Neural cell (in vitro differentiated cells): ENCODE data around the gene TEX38. TPM values are rescaled to one million over a fixed set of nuclear protein-coding genes. Genes with fewer than 3 reads are reported as not detected.

ENCODE experiments used
- H2AFZ ChIP-seq: fragments of 200-600, 300-800 bp; sonication (generic), shearing (Covaris generic); 2 replicates; pipeline ENCODE4 v1.6.0; 2014; ENCODE audit warnings: low read depth, mild to moderate bottlenecking, antibody characterized with exemption, low read length, moderate library complexity
- H3F3A ChIP-seq: fragments of 200-600 bp; shearing (Covaris generic); 2 replicates; pipeline ENCODE4 v1.6.1; 2016; ENCODE audit warnings: mild to moderate bottlenecking, moderate library complexity, mixed read lengths, antibody characterized with exemption, low read length; ENCODE audit not compliant: insufficient read depth, poor library complexity, severe bottlenecking
- H3K27ac ChIP-seq: fragments of 200-600, 300-800 bp; sonication (generic), shearing (Covaris generic); 2 replicates; pipeline ENCODE4 v1.5.1; 2014; ENCODE audit warnings: mild to moderate bottlenecking, low read length, moderate library complexity
- H3K27me3 ChIP-seq: fragments of 300-800, 200-600 bp; sonication (generic), shearing (Covaris generic); 2 replicates; pipeline ENCODE4 v1.6.0; 2014; ENCODE audit warnings: mild to moderate bottlenecking, low read depth, low read length, moderate library complexity; ENCODE audit not compliant: insufficient read depth
- H3K36me3 ChIP-seq: fragments of 300-800, 200-600 bp; sonication (generic), shearing (Covaris generic); 2 replicates; pipeline ENCODE4 v1.5.1; 2014; ENCODE audit warnings: mild to moderate bottlenecking, antibody characterized with exemption, low read length, moderate library complexity; ENCODE audit not compliant: insufficient read depth
- H3K4me2 ChIP-seq: fragments of 300-800, 200-600 bp; sonication (generic), shearing (Covaris generic); 2 replicates; pipeline ENCODE4 v1.6.0; 2014; ENCODE audit warnings: mild to moderate bottlenecking, low read length
- H3K4me3 ChIP-seq: fragments of 300-800, 200-600 bp; sonication (generic), shearing (Covaris generic); 2 replicates; pipeline ENCODE4 v1.5.1; 2014; ENCODE audit warnings: mild to moderate bottlenecking, low read length, moderate library complexity
- H3K79me2 ChIP-seq: fragments of 200-600 bp; shearing (Covaris generic); replicated peaks from 2 replicates; pipeline ENCODE4 v1.6.0; 2014; ENCODE audit warnings: mild to moderate bottlenecking, low read length, moderate library complexity; ENCODE audit not compliant: insufficient read depth
- H3K9ac ChIP-seq: fragments of 300-800, 200-600 bp; sonication (generic), shearing (Covaris generic); 2 replicates; pipeline ENCODE4 v1.6.1; 2016; ENCODE audit warnings: mild to moderate bottlenecking, low read length, mixed read lengths
- H3K9me2 ChIP-seq: fragments of 200-600 bp; shearing (Covaris generic); 2 replicates; pipeline ENCODE4 v1.6.1; 2016; ENCODE audit warnings: mild to moderate bottlenecking, low read length, mixed read lengths; ENCODE audit not compliant: insufficient read depth
- H3K9me3 ChIP-seq: fragments of 200-600, 300-800 bp; sonication (generic), shearing (Covaris generic); 2 replicates; pipeline ENCODE4 v1.6.1; 2016; ENCODE audit warnings: mild to moderate bottlenecking, mixed run types, low read length, moderate library complexity, mixed read lengths
- H4K20me1 ChIP-seq: fragments of 200-600 bp; shearing (Covaris generic); 2 replicates; pipeline ENCODE4 v1.6.1; 2016; ENCODE audit warnings: mild to moderate bottlenecking, mixed run types; ENCODE audit not compliant: insufficient read depth
- CTCF ChIP-seq: fragments of 450-650 bp; IDR thresholded peaks from 2 replicates; pipeline ENCODE4 v1.5.1; 2014; ENCODE audit warnings: antibody characterized with exemption, mild to moderate bottlenecking, moderate library complexity; ENCODE audit not compliant: poor library complexity, severe bottlenecking
- POLR2AphosphoS5 ChIP-seq: IDR thresholded peaks from 2 replicates; pipeline ENCODE4 v1.6.1; 2012
- SMC3 ChIP-seq: fragments of 450-650 bp; conservative IDR thresholded peaks from 2 replicates; pipeline ENCODE4 v1.6.1; 2014; ENCODE audit warnings: antibody characterized with exemption, mild to moderate bottlenecking, moderate library complexity; ENCODE audit not compliant: poor library complexity
- polyA plus RNA-seq: library from polyadenylated mRNA; depleted of rRNA; stranded (reverse); fragments of >200 nt; gene quantifications from 2 replicates; pipeline ENCODE4 v1.2.3, GENCODE V29; 2014

TEX38 gene
- polyA plus RNA-seq, 1 donor from 2014 or later, result not detected

GRCh38 chr1:46721686-46722205 lies 50.1 kb downstream of the TEX38 start:
- peaks cover 11% of the 10 kb centered on the region for H3K79me2 ChIP-seq
- H3K9me3 ChIP-seq, result no peaks in the 10 kb centered on the region
- no peak overlapping the region for H3K4me3 ChIP-seq
- no peaks in the 10 kb centered on the region for H3K36me3 ChIP-seq
- H3K9ac ChIP-seq, result no peak overlapping the region
- no peaks in the 10 kb centered on the region for H3K9me2 ChIP-seq
- no peak overlapping the region for H3K27ac ChIP-seq
- TF ChIP-seq CTCF (no peak), SMC3 (no peak), POLR2AphosphoS5 (no peak)
- no peaks in the 10 kb centered on the region for H4K20me1 ChIP-seq
- no peaks in the 10 kb centered on the region for H3F3A ChIP-seq
- no peaks in the 10 kb centered on the region for H3K27me3 ChIP-seq
- H3K4me2 ChIP-seq, result no peak overlapping the region
- no peak overlapping the region for H2AFZ ChIP-seq

Other genes with a start within 250 kb of the TEX38 start
- gene DMBX1, start 182.0 kb upstream of the TEX38 start, polyA plus RNA-seq, result 0.28 TPM in 1 of 2 replicates, not detected in the other
- not detected in 2 replicates for gene KNCN, start 120.2 kb upstream of the TEX38 start, polyA plus RNA-seq
- gene MKNK1, start 67.6 kb upstream of the TEX38 start, polyA plus RNA-seq, result 9.6 and 9.9 TPM in 2 replicates
- gene MOB3C, start 55.0 kb upstream of the TEX38 start, polyA plus RNA-seq, result 0.41 and 1.2 TPM in 2 replicates
- gene ATPAF1, start 3.5 kb upstream of the TEX38 start, polyA plus RNA-seq, result 80.7 and 88.4 TPM in 2 replicates
- gene EFCAB14, start 47.3 kb downstream of the TEX38 start, polyA plus RNA-seq, result 7.6 and 8.0 TPM in 2 replicates
- not detected in 2 replicates for gene CYP4B1, start 127.2 kb downstream of the TEX38 start, polyA plus RNA-seq